ENCODE measurements around the gene BRICD5.

The BRICD5 gene

GRCh38 chr16:2205104-2205966 is 5.3 kb downstream of the BRICD5 start, which contains the start of gene MLST8:
MLST8 (plus strand) TSS chr16:2205454; CDS start chr16:2206086, 632 bp downstream.
- no peak for TF ChIP-seq CTCF (IDR thresholded peaks at IDR 0.05)

- no peak for TF ChIP-seq CTCF (IDR thresholded peaks at IDR 0.05)
Observed at GRCh38 chr16:2204416-2205103, 6.1 kb downstream of the BRICD5 start.

GRCh38 chr16:2200313-2200712 is 10.3 kb downstream of the BRICD5 start:
- no peak for TF ChIP-seq CTCF (IDR thresholded peaks at IDR 0.05)

- TF ChIP-seq CTCF (IDR thresholded peaks at IDR 0.05), result no peak
Observed at GRCh38 chr16:2199621-2200139, 11.0 kb downstream of the BRICD5 start.

GRCh38 chr16:2199095-2199494 is 11.6 kb downstream of the BRICD5 start:
- TF ChIP-seq CTCF (IDR thresholded peaks at IDR 0.05), result no peak

GRCh38 chr16:2198283-2198682 is 12.4 kb downstream of the BRICD5 start:
- TF ChIP-seq CTCF (IDR thresholded peaks at IDR 0.05), result no peak

- no peak for TF ChIP-seq CTCF (IDR thresholded peaks at IDR 0.05)
Observed at GRCh38 chr16:2197765-2198164, 12.9 kb downstream of the BRICD5 start.
